A673 (cell line): ENCODE measurements around the gene WDR20.

Experiments used
- EZH2 ChIP-seq: fragments of 200-600 bp; sonication (generic); IDR thresholded peaks from 2 replicates; pipeline ENCODE4 v1.6.1; 2017; ENCODE audit warnings: borderline replicate concordance, low read depth, mild to moderate bottlenecking, mixed read lengths, antibody characterized with exemption, low read length; ENCODE audit not compliant: poor library complexity, severe bottlenecking
- TF ChIP-seq, protein P1 (sequence below): fragments of 300-800, 200-600 bp; sonication (generic); conservative IDR thresholded peaks from 2 replicates; pipeline ENCODE4 v1.5.1; 2017; ENCODE audit warnings: low read depth, mild to moderate bottlenecking, antibody characterized with exemption, low read length, moderate library complexity, mixed read lengths

DNA sequence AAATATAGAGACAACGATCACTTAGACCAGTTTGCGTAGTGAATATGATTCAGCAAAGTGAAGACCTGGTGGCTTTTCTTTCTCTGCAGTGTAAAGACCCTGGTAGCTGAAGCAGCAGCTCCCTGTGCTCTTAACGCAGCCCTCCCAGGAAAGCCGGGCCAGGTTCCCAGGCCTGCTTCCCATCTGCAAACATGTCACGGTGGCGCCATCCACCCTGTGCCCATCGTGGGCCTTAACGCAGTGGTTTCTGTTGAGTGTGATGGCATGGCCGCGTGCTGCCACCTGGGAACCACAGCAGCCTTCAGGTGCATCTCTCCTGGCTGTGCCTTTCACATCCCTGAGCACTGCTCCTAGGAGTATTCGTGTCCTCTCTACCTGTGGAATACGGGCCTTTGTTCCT lies 71.5 kb downstream of the WDR20 start:
- TF ChIP-seq, protein P1, sequence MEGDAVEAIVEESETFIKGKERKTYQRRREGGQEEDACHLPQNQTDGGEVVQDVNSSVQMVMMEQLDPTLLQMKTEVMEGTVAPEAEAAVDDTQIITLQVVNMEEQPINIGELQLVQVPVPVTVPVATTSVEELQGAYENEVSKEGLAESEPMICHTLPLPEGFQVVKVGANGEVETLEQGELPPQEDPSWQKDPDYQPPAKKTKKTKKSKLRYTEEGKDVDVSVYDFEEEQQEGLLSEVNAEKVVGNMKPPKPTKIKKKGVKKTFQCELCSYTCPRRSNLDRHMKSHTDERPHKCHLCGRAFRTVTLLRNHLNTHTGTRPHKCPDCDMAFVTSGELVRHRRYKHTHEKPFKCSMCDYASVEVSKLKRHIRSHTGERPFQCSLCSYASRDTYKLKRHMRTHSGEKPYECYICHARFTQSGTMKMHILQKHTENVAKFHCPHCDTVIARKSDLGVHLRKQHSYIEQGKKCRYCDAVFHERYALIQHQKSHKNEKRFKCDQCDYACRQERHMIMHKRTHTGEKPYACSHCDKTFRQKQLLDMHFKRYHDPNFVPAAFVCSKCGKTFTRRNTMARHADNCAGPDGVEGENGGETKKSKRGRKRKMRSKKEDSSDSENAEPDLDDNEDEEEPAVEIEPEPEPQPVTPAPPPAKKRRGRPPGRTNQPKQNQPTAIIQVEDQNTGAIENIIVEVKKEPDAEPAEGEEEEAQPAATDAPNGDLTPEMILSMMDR = no peak
- TF ChIP-seq EZH2 = no peak
